KOPT-K1 (cell line): ENCODE data around the gene CPZ.
"Not testable (repeated sequence)": the region's sequence is repeated elsewhere in the genome, so short reads cannot be mapped to it uniquely, and the experiment has no call there.

Experiments used
- H3K27ac ChIP-seq: fragments of 200-600 bp; sonication (generic); 2 replicates; pipeline ENCODE4 v1.5.1; 2016; ENCODE audit warnings: antibody characterized with exemption, mild to moderate bottlenecking, low read depth, low read length; ENCODE audit not compliant: poor library complexity, severe bottlenecking
- H3K36me3 ChIP-seq: fragments of 200-600 bp; sonication (generic); 2 replicates; pipeline ENCODE4 v1.5.1; 2017; ENCODE audit warnings: antibody characterized with exemption, mild to moderate bottlenecking, low read length, moderate library complexity; ENCODE audit not compliant: insufficient read depth
- H3K9me3 ChIP-seq: fragments of 200-600 bp; sonication (generic); 2 replicates; pipeline ENCODE4 v1.5.1; 2017; ENCODE audit warnings: antibody characterized with exemption, low read length, mild to moderate bottlenecking; ENCODE audit not compliant: insufficient read depth, poor library complexity, severe bottlenecking

Gene CPZ

DNA sequence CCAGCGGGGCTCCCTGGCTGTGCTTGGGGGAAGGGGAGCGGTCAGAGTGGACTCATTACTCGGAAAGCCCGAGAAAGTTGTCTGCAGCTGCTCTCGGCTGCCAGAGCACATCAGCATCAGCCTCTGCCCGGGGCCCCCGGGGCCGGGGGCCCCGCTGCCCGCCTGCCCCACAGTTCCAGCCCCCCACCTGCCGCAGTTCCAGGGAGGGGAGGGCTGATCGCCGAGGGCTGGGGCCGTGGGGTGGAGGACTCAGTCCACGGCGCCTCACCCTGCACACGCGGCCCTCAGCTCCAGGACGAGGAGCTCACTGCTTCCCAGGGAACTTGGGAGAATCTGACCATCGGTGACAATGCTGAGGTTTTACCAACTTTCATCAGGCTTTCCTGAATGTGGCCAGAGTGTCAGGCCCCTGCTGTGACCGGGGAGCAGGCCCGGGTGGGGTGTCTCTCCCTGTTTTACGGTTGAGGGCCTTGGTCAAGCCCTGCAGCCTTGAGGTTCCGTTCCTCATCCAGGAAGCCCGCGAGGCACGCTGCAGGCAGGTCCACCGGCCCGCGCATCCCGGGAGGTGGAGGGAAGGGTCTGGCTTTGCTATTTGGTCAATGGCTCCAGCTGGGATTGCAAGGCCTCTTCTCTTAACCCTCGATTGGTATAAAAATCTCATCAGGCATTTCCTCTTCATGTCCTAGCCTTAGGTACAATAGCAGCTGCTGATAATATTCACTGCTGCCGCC is 57.2 kb downstream of the CPZ start:
- no peaks in the 10 kb centered on the region for H3K36me3 ChIP-seq
- no peaks in the 10 kb centered on the region for H3K9me3 ChIP-seq
- no peak overlapping the region for H3K27ac ChIP-seq

GRCh38 chr4:8651661-8652180 is 59.2 kb downstream of the CPZ start:
- Histone ChIP-seq H3K9me3 (no peaks in the 10 kb centered on the region), H3K27ac (no peak overlapping the region), H3K36me3 (no peaks in the 10 kb centered on the region)

DNA sequence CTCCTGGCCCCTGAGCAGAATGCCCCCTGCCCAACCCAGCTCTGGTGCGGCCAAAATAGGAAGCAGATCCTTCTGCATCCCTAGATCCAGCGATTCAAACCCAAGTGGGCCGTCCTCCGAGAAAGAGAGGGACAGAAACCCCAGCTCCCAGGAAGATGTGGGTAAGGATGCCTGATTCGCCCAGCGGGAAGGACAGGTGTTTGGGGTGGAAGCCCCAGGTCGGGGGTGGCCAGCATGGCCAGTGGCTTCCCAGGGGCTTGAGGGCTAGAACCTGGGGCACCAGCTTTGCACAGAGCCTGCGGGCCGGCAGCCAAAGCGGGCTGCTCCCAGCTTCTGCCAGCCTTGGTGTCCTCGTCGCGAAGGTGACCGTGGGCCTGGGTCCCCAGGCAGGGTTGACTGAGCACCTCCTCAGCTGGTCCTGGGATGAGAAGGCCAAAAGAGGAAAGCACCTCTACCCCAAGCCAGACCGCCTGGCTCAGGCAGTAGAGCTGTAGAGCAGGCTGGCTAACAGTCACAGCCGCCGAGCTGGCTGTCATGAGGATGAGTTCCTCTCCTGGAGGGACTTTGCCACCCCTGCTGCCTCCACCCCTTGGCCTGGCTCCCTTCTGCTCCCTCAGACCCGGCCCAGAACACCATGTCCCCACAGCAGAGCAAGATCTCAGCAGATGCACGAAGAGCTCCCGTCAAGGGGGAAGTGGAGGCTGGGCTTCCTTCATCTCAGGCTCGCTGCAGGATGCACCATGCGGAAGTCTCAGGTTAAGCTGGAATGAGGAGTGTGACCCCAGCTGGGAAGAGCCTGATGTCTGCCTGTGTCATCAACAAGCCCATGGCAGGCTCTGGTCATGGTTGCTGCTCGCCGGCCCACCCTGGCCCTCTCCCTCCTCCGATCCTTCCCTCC is 59.9 kb downstream of the CPZ start:
- Histone ChIP-seq H3K9me3 (no peaks in the 10 kb centered on the region), H3K27ac (no peak overlapping the region), H3K36me3 (no peaks in the 10 kb centered on the region)

- Histone ChIP-seq H3K27ac (no peak overlapping the region), H3K36me3 (no peaks in the 10 kb centered on the region), H3K9me3 (no peaks in the 10 kb centered on the region)
Observed at GRCh38 chr4:8653326-8654000, 60.9 kb downstream of the CPZ start.

DNA sequence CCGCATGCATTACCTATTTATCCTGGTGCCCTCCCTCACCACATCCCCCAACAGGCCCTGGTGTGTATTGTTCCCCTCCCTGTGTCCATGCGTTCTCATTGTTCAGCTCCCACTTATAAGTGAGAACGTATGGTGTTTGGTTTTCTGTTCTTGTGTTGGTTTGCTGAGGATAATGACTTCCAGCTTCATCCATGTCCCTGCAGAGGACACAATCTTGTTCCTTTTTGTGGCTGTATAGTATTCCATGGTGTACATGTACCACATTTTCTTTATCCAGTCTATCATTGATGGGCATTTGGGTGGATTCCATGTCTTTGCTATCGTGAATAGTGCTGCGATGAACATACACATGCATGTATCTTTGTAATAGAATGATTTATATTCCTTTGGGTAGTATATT is 61.6 kb downstream of the CPZ start:
- H3K36me3 ChIP-seq, H3K27ac ChIP-seq, H3K9me3 ChIP-seq: not testable (repeated sequence)

DNA sequence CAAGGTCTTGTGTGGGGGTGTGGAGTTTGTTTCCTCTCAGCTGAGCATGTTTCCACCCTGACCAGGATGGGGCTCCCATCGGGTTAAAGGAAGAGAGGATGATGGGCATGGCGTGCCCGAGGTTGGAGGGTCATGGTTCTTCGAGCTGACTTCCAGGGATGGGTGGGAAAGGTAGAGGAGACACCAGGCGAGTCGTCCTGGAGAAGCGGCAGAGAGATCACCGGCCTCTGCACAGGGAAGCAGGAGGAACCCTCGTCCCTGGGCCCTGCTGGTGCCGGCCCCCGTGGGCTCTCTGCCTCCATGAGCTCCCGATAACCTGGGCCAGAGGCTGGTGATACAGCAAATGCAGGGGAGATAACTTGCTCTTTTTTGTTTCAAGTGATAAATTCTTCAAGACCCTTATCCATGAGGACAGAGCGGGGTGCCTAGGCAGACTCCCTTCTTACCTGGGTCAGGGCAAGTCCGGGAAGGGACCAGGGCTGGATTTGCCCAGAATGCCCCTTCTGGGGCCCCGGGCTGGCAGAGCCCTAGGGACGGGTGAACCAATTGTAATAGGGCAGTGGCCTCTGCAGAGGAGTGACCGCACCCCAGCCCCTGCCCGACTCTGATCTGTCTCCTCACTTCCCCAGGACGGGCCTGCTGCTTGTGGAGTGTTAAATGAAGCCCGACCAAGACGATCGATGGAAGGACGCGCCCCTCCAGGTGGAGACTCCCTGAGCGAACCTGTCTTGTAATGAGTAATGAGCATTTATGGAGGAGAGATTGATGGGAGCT is 63.0 kb downstream of the CPZ start:
- H3K36me3 ChIP-seq: no peaks in the 10 kb centered on the region
- no peak overlapping the region for H3K27ac ChIP-seq
- no peaks in the 10 kb centered on the region for H3K9me3 ChIP-seq

DNA sequence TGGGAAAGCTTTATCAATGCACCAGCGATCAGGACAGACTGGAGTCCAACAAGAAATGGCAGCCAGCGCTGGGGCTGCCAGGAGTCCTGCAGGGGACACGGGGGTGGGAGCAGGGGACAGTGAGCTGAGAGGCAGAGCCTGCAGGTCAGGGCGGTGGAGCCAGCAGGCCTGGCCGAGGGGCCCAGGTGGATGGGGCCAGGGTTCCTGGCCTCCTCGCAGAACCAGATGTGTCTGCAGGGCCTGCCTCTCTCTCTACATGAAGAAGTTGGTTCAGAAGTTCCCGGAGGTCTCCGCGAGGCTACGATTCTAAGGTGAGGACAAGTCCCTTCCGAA is 63.6 kb downstream of the CPZ start:
- Histone ChIP-seq H3K36me3 (no peaks in the 10 kb centered on the region), H3K9me3 (no peaks in the 10 kb centered on the region), H3K27ac (no peak overlapping the region)

DNA sequence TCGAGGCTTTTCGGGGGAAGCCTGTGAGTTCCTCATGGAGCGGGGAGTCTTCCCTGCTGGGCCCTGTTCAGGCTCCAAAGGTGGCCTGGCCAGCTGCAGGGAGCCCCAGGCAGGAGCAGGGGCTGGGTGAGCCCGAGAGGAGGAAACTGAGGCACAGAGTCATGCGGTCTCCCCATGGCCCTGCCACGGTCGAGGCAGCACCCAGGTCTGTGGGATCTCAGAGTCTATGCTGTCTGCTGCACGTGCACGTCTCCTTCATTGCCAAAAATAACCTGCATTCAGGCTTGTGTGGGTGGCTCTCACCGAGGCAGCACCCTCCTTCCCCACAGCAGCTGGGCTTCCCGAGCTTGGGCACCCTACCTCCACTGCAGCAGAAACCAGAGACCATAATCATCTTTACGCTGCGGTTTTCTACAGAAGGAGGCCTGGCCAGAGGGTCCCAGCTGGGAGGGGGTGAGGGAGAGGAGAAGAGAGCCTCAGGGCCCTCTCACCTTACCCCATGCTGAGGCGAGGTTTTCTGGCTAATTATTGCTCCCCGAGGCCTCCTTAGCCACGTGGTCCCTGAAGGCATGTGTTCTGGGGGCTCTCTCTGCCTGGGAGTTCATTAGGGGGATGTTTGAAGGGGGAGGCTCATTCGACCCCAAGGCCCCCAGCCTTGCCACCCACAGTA is 64.3 kb downstream of the CPZ start:
- no peaks in the 10 kb centered on the region for H3K9me3 ChIP-seq
- no peaks in the 10 kb centered on the region for H3K36me3 ChIP-seq
- no peak overlapping the region for H3K27ac ChIP-seq

DNA sequence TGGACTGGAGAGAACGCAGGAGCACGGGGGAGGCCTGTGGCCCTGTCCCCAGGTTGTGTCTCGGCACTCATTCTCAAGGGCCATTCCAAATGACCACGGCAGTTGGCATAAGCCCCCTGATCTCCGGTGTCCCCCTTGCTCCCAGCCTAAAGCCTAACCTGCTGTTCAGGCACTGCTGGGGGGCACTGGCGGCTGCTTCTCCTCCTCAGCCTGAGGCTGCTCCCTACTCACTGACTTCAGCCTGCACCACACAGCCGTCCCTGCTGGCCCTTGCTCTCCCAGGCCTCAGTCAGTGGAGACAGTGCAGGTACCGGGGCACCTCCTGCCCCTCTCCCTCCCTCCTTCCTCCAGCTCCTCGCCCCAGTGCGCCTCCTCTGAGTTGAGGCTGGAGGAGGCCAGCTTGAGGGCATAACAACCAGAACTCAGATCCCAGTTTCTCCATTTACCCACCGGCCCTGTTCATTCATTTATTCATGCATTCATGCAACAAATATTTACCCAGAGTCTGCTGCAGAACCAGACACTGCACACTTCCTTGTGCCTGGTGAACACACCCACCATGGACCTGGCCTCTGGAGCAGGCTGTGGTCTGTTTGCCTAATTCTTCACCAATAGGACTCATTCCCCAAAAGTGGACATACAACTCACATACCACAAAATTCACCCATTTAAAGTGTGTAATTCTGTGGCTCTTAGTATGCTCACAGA is 65.0 kb downstream of the CPZ start:
- Histone ChIP-seq H3K9me3 (no peaks in the 10 kb centered on the region), H3K27ac (no peak overlapping the region), H3K36me3 (no peaks in the 10 kb centered on the region)

GRCh38 chr4:8662776-8663175 is 70.2 kb downstream of the CPZ start:
- H3K27ac ChIP-seq: no peak overlapping the region

GRCh38 chr4:8664031-8664805 is 71.7 kb downstream of the CPZ start:
- H3K36me3 ChIP-seq: no peaks in the 10 kb centered on the region
- H3K27ac ChIP-seq: no peak overlapping the region
- no peaks in the 10 kb centered on the region for H3K9me3 ChIP-seq

More at GRCh38 chr4:8662776-8663175, 70.2 kb downstream of the CPZ start:
- no peaks in the 10 kb centered on the region for H3K36me3 ChIP-seq
- no peaks in the 10 kb centered on the region for H3K9me3 ChIP-seq

- H3K9me3 ChIP-seq: no peaks in the 10 kb centered on the region
- no peaks in the 10 kb centered on the region for H3K36me3 ChIP-seq
- no peak overlapping the region for H3K27ac ChIP-seq
Observed at GRCh38 chr4:8664976-8665375, 72.4 kb downstream of the CPZ start.
